Measurements from ENCODE around the gene MUC20.
"Not testable (repeated sequence)": the region's sequence is repeated elsewhere in the genome, so short reads cannot be mapped to it uniquely, and the experiment has no call there.

MUC20 gene

DNA sequence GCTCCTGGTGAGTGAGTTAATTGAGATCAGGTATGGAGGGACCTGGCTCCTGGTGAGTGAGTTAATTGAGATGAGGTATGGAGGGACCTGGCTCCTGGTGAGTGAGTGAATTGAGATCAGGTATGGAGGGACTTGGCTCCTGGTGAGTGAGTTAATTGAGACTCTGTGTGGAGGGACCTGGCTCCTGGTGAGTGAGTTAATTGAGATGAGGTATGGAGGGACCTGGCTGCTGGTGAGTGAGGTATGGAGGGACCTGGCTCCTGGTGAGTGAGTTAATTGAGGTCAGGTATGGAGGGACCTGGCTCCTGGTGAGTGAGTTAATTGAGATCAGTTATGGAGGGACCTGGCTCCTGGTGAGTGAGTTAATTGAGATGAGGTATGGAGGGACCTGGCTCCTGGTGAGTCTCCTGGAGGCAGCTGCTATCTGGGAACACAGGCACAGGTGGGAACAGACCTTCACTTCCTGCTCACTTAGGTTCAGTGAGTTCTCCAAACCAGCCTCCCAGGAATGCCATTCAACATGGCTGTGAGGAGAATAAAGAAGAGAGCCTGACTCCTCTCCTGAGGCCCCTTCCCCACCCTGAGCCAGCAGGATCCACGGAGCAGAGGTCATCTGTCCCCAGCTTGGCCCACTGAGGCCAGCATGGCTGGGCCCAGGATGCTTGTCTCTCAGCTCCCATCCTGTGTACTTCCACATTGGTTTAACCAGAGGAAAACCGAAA, 9.5 kb upstream of the MUC20 start:
- DNase-seq (ENCODE audit: low read depth): not testable (repeated sequence)

GRCh38 chr3:195711813-195712534, 8.8 kb upstream of the MUC20 start:
- DNase-seq (ENCODE audit: low read depth): no peak

DNA sequence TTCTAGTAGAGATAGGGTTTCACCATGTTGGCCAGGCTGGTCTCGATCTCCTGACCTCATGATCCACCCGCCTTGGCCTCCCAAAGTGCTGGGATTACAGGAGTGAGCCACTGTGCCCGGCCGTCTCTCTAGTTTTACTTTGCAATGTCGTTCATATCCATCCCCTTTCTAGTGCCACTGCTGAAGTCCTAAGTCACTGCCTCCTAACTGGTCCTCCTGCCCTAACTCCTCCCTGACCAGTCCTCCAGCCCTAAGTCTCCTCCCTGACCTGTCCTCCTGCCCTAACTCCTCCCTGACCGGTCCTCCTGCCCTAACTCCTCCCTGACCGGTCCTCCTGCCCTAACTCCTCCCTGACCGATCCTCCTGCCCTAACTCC, 8.3 kb upstream of the MUC20 start:
- not testable (repeated sequence) for DNase-seq (ENCODE audit: low read depth)

DNA sequence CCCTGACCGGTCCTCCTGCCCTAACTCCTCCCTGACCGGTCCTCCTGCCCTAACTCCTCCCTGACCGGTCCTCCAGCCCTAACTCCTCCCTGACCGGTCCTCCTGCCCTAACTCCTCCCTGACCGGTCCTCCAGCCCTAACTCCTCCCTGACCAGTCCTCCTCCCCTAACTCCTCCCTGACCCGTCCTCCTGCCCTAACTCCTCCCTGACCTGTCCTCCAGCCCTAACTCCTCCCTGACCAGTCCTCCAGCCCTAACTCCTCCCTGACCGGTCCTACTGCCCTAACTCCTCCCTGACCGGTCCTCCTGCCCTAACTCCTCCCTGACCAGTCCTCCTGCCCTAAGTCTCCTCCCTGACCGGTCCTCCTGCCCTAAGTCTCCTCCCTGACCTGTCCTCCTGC, 7.6 kb upstream of the MUC20 start:
- not testable (repeated sequence) for DNase-seq (ENCODE audit: low read depth)

GRCh38 chr3:195714380-195715011, 6.3 kb upstream of the MUC20 start:
- no peak for DNase-seq (ENCODE audit: low read depth)

DNA sequence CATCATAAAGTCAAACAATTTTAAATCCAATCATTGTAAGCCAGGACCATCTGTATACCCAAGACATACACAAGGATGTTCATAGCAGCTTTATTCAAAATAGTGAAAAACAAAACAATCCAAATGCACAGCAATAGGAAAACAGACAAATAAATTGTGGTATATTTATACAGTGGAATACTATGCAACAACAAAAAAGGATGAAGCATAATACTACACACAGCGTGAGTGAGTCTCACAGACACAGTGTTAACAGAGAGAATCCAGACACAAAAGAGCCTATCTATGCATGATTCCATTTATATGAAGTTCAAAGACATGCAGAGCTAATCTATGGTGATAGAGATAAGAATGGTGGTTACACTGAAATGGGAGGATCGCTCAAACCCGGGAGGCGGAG, 5.6 kb upstream of the MUC20 start:
- DNase-seq (ENCODE audit: low read depth): no peak

DNA sequence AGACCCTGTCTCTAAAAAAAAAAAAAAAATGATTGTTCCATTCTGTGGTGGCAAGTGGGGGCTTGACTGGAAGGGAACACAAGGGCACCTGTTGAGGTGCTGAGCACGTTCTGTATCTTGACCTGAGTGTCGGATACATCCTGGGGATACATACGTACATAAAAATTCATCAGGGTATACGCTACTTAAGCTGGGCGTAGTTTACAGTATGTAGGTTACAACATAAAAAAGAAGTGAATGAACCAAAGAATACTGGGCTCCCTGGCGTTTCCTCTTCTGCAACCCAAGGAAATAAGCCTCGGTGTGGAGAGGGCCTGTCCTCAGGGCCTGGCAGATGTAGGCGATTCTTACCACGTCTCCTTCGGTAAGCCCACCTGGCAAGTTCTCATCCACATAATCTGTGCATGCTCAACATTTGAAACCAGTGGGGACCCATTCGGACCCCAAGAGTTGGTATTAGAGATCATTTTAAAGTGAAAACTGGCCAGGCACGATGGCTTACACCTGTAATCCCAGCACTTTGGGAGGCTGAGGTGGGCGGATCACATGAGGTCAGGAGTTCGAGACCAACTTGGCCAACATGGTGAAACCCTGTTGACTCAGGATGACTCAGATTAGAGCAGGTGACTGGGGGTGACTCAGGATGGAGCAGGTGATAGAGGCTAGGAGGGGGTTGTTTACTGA, 5.1 kb upstream of the MUC20 start:
- no peak for DNase-seq (ENCODE audit: low read depth)

- no peak for DNase-seq (ENCODE audit: low read depth)
Measured at GRCh38 chr3:195717416-195717815, 3.4 kb upstream of the MUC20 start.

GRCh38 chr3:195717852-195718476, 2.8 kb upstream of the MUC20 start:
- DNase-seq (ENCODE audit: low read depth): no peak

- no peak for DNase-seq (ENCODE audit: low read depth)
Measured at GRCh38 chr3:195718477-195718984, 2.2 kb upstream of the MUC20 start.

DNA sequence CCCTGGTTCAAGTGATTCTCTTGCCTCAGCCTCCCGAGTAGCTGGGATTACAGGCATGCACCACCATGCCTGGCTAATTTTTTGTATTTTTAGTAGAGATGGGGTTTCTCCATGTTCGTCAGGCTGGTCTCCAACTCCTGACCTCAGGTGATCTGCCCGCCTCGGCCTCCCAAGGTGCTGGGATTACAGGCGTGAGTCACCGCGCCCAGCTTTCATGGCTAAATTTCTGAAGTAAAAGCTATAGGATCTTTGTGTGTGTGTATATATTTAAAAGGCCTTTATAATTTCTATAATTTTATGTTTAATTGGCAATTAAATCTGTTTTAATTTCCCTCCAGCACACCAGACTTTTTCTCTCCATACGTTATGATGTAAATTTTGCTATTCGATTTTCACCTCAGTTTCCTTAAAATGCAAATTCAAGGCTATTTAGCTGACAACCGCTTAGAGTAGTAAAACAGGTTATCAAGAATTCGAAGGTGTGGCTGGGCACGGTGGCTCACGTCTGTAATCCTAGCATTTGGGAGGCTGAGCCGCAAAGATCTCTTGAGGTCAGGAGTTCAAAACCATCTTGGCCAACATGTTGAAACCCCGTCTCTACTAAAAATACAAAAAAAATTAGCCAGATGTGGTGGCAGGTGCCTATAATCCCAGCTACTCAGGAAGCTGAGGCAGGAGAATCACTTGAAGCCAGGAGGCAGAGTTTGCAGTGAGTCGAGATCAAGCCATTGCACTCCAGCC, 1.1 kb upstream of the MUC20 start:
- DNase-seq (ENCODE audit: low read depth): not testable (repeated sequence)

DNA sequence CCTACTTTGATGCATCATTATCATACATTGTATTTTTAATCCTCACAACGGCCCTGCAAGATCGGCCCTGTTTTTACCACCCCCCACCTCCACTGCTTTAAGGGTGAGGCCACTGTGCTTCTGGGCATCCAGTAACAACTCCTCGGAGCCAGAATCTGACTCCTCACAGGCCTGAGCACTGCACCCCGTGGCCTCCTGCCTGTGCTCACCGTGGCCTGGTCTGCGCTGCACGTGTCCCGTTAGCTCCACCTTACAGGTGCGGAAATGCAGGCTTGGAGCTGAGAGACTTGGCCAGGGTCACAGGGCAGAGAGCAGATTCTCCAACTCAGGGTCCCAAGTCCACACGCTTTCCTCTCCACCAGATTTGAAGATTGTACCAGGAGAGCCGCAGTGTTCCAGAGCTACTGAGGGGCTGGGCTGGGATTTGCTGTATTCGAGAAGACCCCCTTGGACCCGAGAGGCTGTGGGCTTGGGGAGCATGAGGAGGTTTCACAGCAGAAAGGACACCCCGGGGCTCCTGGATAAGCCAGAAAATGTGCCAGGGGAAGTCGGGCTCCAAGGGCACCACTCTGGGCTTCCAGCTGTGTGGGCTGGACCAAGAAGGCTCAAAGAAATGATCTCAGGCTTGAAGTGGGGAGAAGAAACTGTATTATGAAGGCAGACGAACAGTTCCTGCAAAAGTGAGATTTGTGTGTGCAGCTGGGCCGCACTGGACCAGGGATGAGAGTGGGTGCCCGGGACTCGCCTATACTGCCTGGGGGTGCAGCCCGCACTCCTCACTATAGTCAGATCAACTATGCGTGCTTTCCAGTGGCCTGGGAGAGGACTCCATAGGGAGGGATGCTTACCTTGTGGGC, 1.6 kb downstream of the MUC20 start:
- DNase-seq (ENCODE audit: low read depth): not testable (repeated sequence)

DNA sequence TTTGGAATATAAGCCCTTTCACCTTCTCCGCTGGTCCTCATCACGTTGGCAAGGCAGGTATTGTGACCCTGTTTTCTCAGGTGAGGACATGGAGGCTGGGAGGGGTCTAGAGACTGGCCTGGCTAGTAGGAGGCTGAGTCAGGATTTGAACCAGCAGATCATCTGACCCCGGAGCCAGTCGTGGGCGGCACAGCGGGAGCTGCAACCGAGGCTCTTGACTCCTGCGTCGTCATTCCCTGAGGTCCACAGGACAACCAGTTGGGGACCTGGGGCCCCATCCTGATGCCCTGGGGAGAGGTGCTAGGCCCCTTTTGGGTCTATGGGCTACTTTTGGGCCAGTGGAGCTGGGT, 2.2 kb downstream of the MUC20 start:
- DNase-seq (ENCODE audit: low read depth): not testable (repeated sequence)

- DNase-seq (ENCODE audit: low read depth): not testable (repeated sequence)
Measured at GRCh38 chr3:195724363-195724762, 3.6 kb downstream of the MUC20 start.

GRCh38 chr3:195725916-195726740, 5.3 kb downstream of the MUC20 start:
- not testable (repeated sequence) for DNase-seq (ENCODE audit: low read depth)

GRCh38 chr3:195727606-195728195, 6.9 kb downstream of the MUC20 start:
- DNase-seq (ENCODE audit: low read depth): no peak

DNA sequence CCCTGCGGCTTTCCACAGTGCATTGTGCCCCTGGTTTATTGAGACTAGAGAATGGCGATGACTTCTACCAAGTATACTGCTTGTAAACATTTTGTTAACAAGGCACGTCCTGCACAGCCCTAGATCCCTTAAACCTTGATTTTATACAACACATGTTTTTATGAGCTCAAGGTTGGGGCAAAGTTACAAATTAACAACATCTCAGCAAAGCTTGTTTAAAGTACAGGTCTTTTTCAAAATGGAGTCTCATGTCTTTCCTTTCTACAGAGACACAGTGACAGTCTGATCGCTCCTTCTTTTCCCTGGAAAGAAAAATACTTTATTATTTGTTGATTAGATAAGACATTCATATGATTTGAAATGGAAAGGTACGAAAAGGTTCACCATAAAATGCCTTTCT, 8.0 kb downstream of the MUC20 start:
- not testable (repeated sequence) for DNase-seq (ENCODE audit: low read depth)

DNA sequence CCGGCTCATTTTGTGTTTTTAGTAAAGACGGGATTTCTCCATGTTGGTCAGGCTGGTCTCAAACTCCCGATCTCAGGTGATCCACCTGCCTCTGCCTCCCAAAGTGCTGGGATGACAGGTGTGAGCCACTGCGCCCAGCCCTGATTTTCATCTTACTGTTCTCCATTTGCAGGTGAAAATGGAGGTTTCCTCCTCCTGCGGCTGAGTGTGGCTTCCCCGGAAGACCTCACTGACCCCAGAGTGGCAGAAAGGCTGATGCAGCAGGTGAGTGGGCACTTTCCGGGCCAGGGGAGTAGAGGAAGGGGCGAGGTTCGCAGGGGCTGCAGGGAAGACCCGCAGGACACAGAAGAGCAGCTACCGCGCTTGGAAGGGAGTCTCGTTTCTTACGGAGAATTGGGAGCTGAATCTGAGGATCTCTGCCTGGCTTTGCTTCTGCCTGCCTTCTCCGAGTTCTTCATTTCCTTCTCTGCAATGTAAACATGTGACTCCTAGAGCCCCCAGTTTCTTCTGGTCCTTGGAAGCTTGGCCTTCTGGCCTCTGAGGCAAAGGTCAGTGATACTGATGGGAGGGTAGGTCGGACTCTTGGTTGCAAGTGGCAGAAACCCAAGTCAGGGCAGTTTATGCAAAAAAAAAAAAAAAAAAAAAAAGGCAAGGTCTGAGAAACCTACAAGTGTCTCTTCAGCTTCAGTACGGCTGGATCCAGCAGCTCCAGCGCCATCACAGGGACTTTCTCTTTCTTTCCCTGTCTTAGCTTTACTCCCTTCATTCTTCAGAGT, 8.9 kb downstream of the MUC20 start:
- no peak for DNase-seq (ENCODE audit: low read depth)
